Body of pancreas (tissue), 4 donors: ENCODE data around the gene LTBP3.

ENCODE experiments used
- CTCF ChIP-seq, 7 experiments: fragments of 450-650 bp in 4 of 7; fragments of 200-600 bp in 3 of 7; sonication (generic) in 3 of 7; IDR thresholded peaks; one replicate each; pipeline ENCODE4 v1.5.1; 2016 to 2019; ENCODE audit warnings: antibody characterized with exemption in 7 of 7
- POLR2A ChIP-seq, 3 donors: fragments of 450-650 bp; IDR thresholded peaks; one replicate each; pipeline ENCODE4 v1.6.1; 2016; ENCODE audit warnings: antibody characterized with exemption in 3 of 3, mild to moderate bottlenecking in 2 of 3

GRCh38 chr11:65535102-65535501 is 23.1 kb downstream of the LTBP3 start:
- TF ChIP-seq CTCF (IDR thresholded peaks at IDR 0.05) = no peak
- TF ChIP-seq POLR2A (IDR thresholded peaks at IDR 0.05) = no peak
